ENCODE results near the gene GPR161.
A peak's percentile ranks its signal among the peaks of the same experiment; 100 is the strongest.
"Not testable (repeated sequence)": the region's sequence is repeated elsewhere in the genome, so short reads cannot be mapped to it uniquely, and the experiment has no call there.

The GPR161 gene, protein sequence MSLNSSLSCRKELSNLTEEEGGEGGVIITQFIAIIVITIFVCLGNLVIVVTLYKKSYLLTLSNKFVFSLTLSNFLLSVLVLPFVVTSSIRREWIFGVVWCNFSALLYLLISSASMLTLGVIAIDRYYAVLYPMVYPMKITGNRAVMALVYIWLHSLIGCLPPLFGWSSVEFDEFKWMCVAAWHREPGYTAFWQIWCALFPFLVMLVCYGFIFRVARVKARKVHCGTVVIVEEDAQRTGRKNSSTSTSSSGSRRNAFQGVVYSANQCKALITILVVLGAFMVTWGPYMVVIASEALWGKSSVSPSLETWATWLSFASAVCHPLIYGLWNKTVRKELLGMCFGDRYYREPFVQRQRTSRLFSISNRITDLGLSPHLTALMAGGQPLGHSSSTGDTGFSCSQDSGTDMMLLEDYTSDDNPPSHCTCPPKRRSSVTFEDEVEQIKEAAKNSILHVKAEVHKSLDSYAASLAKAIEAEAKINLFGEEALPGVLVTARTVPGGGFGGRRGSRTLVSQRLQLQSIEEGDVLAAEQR

DNA sequence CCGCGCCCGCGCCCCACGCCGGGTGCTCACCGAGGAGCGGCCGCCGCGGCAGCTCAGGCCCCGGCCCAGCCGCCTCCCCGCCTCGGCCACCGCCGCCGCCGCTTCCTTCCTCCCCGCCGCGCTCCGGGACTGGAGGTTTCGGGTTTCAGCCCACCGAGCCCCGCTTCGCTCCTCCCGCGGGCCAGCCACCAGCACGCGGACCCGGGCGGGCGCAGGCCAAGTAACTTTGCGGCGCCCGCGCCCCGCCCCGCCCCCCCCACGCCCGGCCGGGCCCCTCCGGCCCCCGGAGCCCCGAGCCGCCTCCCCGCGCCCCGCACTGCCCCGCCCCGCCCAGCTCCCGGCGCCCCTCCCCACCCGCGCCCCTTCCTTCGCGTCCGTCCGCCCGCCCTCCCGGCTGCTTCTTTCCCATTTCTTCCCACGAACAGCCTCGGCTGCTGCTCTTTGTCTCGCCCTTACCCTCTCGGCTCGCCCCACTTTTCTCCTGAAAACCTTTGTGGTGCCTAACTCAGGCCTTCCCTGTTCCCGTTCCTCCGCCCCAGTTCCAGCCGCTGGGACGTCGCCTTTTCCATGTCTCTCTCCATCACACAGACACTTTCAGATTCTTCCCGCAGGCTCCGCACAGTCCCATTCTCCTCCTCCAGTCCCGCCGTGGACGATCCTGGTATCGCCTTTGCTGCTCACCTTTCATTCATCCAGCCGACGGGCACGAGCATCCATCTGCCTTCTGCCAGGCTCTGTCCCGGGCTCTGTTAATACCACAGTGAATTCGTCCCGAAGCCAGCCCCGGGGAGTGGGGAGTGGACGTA is at the start of gene GPR161:
TSS of gene GPR161 (minus strand) at position 222 of the 806 bp plus-strand sequence. CDS start 32,080 bp downstream, outside the sequence.
- no peak for DNase-seq (ENCODE audit: low read depth in 2 of 2)

GRCh38 chr1:168181063-168181720 is 44.5 kb upstream of the GPR161 start:
- DNase-seq (ENCODE audit: low read depth in 2 of 2) = not testable (repeated sequence)

GRCh38 chr1:168180148-168180524 is 43.4 kb upstream of the GPR161 start:
- no peak for DNase-seq (ENCODE audit: low read depth in 2 of 2)

- no peak for DNase-seq (ENCODE audit: low read depth in 2 of 2)
Measured at GRCh38 chr1:168179438-168180147, 42.9 kb upstream of the GPR161 start.

DNA sequence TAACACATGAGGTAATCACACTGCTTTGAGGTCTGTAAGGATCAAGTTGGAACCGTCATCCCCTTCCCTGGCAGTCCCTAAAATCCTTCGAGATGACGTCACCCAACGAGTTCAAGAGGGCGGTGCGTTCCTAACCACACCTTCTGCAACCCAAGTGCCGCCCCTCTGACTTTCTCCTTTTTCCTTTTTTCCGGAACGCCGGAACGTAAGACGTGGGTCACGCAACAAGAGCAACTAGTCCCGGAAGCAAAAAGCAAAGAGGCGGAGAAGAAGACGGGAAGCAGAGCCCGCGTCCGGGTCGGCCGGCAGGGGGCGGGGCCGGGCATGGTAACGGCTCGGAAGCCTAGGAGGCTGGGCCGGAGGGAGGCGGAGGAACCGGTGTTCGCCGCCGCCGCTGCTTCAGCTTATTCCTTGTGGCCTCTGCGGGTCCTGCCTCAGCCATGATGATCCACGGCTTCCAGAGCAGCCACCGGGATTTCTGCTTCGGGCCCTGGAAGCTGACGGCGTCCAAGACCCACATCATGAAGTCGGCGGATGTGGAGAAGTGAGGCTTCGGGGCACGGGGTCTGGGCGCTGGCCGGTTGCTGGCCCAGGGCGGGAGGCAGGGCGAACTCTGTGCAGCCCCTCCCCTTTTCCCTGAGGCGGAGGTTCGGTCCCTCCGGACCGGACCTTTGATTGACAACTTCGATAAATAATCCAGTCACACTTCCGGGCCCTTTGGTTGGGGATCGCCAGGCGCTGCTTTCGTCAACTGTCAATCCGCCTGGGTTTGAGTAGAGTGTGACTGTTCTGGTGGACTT is 42.1 kb upstream of the GPR161 start, which contains the start of gene TIPRL:
TSS of gene TIPRL (plus strand) at position 325 of the 800 bp plus-strand sequence. CDS start at position 441, 116 bp downstream.
- DNase-seq (ENCODE audit: low read depth in 2 of 2) = peak; percentile 86 to 89

- DNase-seq (ENCODE audit: low read depth in 2 of 2) = no peak
Measured at GRCh38 chr1:168178227-168178637, 41.5 kb upstream of the GPR161 start.

- DNase-seq (ENCODE audit: low read depth in 2 of 2) = no peak
Measured at GRCh38 chr1:168172250-168172915, 35.7 kb upstream of the GPR161 start.

DNA sequence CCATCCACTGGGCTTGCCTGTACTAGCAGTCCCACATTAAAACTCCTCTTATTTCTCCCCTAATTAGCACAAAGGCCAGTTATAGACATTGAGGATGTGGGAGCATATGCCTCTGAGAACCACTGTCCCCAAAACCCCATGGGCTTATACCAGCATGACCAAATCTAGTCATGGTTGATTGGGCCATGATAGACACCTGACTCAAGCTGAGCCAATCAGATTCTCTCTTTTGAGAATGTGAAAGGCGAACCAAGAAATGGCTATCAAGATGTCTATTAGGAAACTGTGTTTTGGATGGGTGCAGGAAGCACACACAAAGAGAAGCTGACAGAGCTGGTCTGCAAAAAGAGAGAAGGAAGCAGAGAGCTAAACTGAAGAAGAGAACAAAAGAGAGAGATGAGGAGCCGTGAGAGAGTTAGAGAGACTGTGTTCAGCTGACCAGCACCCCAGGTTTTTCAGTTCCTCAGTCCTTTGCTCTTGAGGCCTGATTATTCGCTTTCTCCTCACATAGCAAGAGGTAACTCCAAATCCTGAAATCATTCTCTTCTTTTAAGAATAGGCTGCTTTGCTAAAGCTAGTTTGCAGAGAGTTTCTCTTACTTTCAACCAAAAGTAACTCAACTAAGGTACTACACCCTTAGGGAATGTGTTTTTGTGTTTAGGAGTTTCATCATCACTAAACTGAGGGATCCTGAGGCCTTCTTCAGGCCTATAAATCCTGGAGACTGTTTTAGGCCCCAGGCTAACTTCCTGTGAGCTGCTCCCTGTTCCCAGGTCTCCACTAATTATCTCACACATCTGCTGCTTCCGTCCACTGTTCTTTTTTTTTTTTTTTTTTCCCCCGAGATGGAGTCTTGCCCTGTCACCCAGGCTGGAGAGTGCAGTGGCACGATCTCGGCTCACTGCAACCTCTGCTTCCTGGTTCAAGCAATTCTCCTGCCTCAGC is 34.1 kb upstream of the GPR161 start:
- no peak for DNase-seq (ENCODE audit: low read depth in 2 of 2)

- DNase-seq (ENCODE audit: low read depth in 2 of 2) = no peak
Measured at GRCh38 chr1:168167806-168168205, 31.1 kb upstream of the GPR161 start.

GRCh38 chr1:168164771-168165170 is 28.0 kb upstream of the GPR161 start:
- DNase-seq (ENCODE audit: low read depth in 2 of 2) = no peak

DNA sequence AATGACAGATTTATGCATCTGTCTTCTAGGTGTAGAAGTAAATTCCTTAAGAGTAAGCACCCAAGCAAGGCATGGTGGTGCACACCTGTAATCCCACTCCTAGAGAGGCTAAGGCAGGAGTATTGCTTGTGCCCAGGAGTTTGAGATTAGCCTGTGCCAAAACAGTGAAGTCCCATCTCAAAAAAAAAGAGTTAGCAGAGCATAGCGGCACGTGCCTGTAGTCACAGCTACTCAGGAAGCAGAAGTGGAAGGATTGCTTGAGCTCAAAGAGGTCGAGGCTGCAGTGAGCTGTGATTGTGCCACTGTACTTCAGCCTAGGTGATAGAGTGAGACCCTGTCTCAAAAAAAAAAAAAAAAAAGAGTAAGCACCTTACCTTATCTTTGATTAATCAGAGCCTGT is 26.9 kb upstream of the GPR161 start:
- no peak for DNase-seq (ENCODE audit: low read depth in 2 of 2)

- DNase-seq (ENCODE audit: low read depth in 2 of 2) = no peak
Measured at GRCh38 chr1:168161459-168161858, 24.7 kb upstream of the GPR161 start.

DNA sequence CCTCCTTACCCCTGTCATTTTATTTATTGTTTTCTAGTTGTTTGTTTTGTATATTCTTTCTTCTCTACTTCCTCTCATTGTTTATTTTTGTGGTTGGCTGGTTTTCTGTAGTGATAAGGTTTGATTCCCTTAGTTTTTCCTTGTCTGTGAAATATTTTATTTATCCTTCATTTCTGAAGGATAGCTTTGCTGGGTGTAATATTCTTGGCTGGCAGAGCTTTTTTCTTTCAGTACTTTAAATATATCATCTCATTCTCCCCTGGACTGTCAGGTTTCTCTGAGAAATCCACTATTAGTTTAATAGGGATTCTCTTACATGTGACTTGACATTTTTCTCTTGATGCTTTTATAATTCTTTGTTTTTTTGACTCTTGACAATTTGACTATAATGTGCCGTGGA is 23.2 kb upstream of the GPR161 start:
- DNase-seq (ENCODE audit: low read depth in 2 of 2) = no peak

- no peak for DNase-seq (ENCODE audit: low read depth in 2 of 2)
Measured at GRCh38 chr1:168159251-168159650, 22.5 kb upstream of the GPR161 start.

DNA sequence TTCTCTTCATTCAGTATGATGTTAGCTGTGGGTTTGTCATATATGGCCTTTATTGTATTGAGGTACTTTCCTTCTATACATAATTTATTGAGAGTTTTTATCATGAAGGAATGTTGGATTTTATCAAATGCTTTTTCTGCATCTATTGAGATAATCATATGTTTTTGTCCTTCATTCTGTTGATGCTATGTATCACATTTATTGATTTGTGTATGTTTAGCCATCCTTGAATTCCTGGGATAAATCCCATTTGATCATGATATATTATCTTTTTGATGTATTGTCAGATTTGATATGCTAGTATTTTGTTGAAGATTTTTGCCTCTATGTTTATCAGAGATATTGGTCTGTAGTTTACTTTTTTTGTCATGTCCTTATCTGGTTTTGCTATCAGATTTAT is 20.9 kb upstream of the GPR161 start:
- no peak for DNase-seq (ENCODE audit: low read depth in 2 of 2)

DNA sequence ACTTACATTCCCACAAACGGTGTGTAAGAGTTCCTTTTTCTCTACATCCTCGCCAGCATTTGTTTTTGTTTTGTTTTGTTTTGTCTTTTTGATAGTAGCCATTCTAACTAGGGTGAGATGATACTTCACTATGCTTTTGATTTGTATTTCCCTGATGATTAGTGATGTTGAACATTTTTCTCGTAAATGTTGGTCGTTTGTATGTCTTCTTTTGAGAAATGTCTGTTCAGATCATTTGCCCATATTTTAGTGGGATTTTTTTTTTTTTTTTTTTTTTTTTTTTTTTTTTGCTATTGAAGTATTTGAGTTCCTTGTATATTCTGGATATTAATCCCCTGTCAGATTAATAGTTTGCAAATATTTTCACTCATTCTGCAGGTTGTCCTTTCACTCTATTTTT is 19.2 kb upstream of the GPR161 start:
- no peak for DNase-seq (ENCODE audit: low read depth in 2 of 2)

GRCh38 chr1:168154707-168155106 is 18.0 kb upstream of the GPR161 start:
- DNase-seq (ENCODE audit: low read depth in 2 of 2) = not testable (repeated sequence)

DNA sequence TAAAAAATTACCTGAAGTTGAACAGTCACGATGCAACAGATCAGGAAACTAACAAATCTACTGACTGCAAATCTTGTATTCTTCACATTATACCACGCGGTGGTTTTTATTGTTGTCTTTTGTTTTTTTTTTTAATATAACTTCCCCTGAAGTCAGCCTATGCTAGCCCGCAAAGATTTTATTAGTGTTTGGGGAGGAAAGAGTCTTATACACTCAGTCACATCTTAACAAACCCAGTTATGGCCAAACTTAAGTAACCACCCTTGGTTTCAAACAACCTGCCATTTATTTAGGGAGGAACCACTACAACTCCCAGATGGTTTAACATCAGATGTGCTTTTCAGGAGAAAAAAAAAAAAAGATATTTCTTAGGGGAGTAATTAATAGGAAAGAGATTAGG is 15.2 kb upstream of the GPR161 start:
- no peak for DNase-seq (ENCODE audit: low read depth in 2 of 2)

DNA sequence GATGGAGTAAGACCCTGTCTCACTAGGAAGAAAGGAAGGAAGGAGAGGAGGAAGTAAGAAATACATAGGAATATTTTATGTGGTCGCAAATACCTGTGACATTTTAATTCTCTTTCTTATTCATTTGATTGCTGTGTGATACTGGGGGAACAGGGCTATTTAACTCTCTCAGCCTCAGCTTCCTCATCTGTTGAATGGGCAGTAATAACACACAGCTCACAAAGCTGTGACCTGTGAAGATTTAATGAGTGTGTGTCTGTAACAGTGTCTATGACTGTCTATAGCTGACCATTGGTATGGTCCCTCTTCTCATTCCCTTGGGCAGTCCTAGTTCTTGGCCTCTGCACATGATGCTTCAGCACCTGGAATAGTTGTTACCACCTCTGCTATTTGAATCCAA is 13.6 kb upstream of the GPR161 start:
- no peak for DNase-seq (ENCODE audit: low read depth in 2 of 2)
